H1 (cell line): ENCODE results near the gene AKAP9. TPM values are rescaled to one million over a fixed set of nuclear protein-coding genes. Genes with fewer than 3 reads are reported as not detected.

Source experiments
- BRCA1 ChIP-seq: IDR thresholded peaks from 2 replicates; pipeline ENCODE4 v1.6.1; 2012; ENCODE audit warnings: low read depth, low read length, improper control_type of control experiment
- CHD7 ChIP-seq: fragments of 300-600 bp; sonication (generic); IDR thresholded peaks from 2 replicates; pipeline ENCODE4 v1.7.1; 2012; ENCODE audit warnings: low read length, moderate library complexity, mild to moderate bottlenecking, inconsistent platforms; ENCODE audit not compliant: insufficient replicate concordance
- polyA plus RNA-seq, 7 experiments: library from polyadenylated mRNA; depleted of rRNA in 3 of 7; stranded (reverse) in 5 of 7; unstranded in 2 of 7; fragments of >200 nt in 5 of 7; fragments of 200-250 nt in 2 of 7; gene quantifications; 1 replicate in 5 of 7; 2 replicates in 1 of 7; 4 replicates in 1 of 7; pipeline versions ENCODE4 v1.2.1 to v1.2.3, GENCODE V29; 2011 to 2013; ENCODE audit warnings: missing spikeins in 2 of 7, mixed read lengths in 2 of 7
- total RNA-seq: library from RNA; stranded (reverse); fragmentation: NEBNext Ultra II Directional; extraction: Animal tissue kit (Norgen Biotek cat#: 25700); gene quantifications from 2 replicates; pipeline ENCODE4 v1.2.1, GENCODE V29; 2021

AKAP9 gene
- total and polyA plus RNA-seq, 2 of the 8 experiments (the other 6 are each of a cell fraction or from before 2014, with no cell fraction given), result 6.2 to 26.3 TPM

GRCh38 chr7:92141161-92141560 is 200.5 kb downstream of the AKAP9 start (continued):
- TF ChIP-seq CHD7, result no peak
- no peak for TF ChIP-seq BRCA1
